Lung (tissue), 12 donors: ENCODE data around the gene SMAGP. TPM values are rescaled to one million over a fixed set of nuclear protein-coding genes. Genes with fewer than 3 reads are reported as not detected.

Experiments used
- ATAC-seq: fragments of 200-7000 bp; cut with Tn5 transposase; one replicate; pipeline ENCODE4 v1.9.1; 2020; ENCODE audit warnings: moderate number of reproducible peaks; ENCODE audit not compliant: insufficient read depth, low FRiP score
- DNase-seq, 3 donors: peaks; one replicate each; pipeline ENCODE4 v3.0.0-alpha.2; 2013 to 2017
- H3K27ac ChIP-seq, 2 donors: one replicate each; pipeline ENCODE4 v1.5.1; 2013; ENCODE audit warnings: mild to moderate bottlenecking in 2 of 2, moderate library complexity in 2 of 2, control low read depth in 1 of 2, inconsistent platforms in 1 of 2, low read depth in 1 of 2, low read length in 1 of 2
- H3K27me3 ChIP-seq, 3 donors: one replicate each; pipeline ENCODE4 v1.5.1; 2013; ENCODE audit warnings: low read length in 2 of 3; ENCODE audit not compliant: control insufficient read depth in 3 of 3, insufficient read depth in 3 of 3
- H3K36me3 ChIP-seq, 4 donors: one replicate each; pipeline ENCODE4 v1.5.1; 2013; ENCODE audit warnings: low read length in 4 of 4, mild to moderate bottlenecking in 1 of 4, moderate library complexity in 1 of 4; ENCODE audit not compliant: control insufficient read depth in 4 of 4, insufficient read depth in 4 of 4
- H3K4me1 ChIP-seq, 5 donors: one replicate each; pipeline ENCODE4 v1.5.1; 2013; ENCODE audit warnings: low read length in 5 of 5, mild to moderate bottlenecking in 2 of 5, moderate library complexity in 1 of 5; ENCODE audit not compliant: control insufficient read depth in 5 of 5, insufficient read depth in 5 of 5
- H3K4me3 ChIP-seq: one replicate; pipeline ENCODE4 v1.5.1; 2013; ENCODE audit warnings: mild to moderate bottlenecking, control low read depth, moderate library complexity
- H3K9ac ChIP-seq, 2 donors: one replicate each; pipeline ENCODE4 v1.5.1; 2013; ENCODE audit warnings: low read length in 2 of 2, control low read depth in 1 of 2; ENCODE audit not compliant: insufficient read depth in 1 of 2
- H3K9me3 ChIP-seq, 4 donors: one replicate each; pipeline ENCODE4 v1.5.1; 2013; ENCODE audit warnings: low read length in 3 of 4, mild to moderate bottlenecking in 1 of 4, moderate library complexity in 1 of 4; ENCODE audit not compliant: control insufficient read depth in 4 of 4, insufficient read depth in 3 of 4
- CTCF ChIP-seq: IDR thresholded peaks from 2 replicates; pipeline ENCODE4 v1.5.1; 2012; ENCODE audit warnings: mild to moderate bottlenecking; ENCODE audit errors: control extremely low read depth, extremely low read depth
- WGBS, 2 donors: extraction: QIAGEN DNeasy Blood & Tissue Kit; methylation state at CpG; one replicate each; pipeline ENCODE4 v1.1.7; 2013; 5-methylcytosine and 5-hydroxymethylcytosine counted together
- polyA plus RNA-seq, 2 donors: library from polyadenylated mRNA; stranded (reverse); fragments of 200-250 nt; gene quantifications; one replicate each; pipeline ENCODE4 v1.2.1, GENCODE V29; 2013
- total RNA-seq, 2 donors: library from RNA; depleted of rRNA in 1 of 2; stranded (reverse); fragments of >200 nt in 1 of 2; gene quantifications; one replicate each; pipeline ENCODE4 v1.2.1, GENCODE V29; 2014 to 2021
- donor health status: control.
- donor health status: control.
- donor health status: Bipolar disorder and iron deficiency.
- donor health status: healthy.
- donor health status: DM: yes; HTN: yes; CAD: no.

Gene SMAGP
- total and polyA plus RNA-seq, 4 donors: 9.7 to 26.0 (median 17.2) TPM

GRCh38 chr12:51205350-51205749 is 64.9 kb downstream of the SMAGP start:
- no peaks in the 10 kb centered on the region for H3K9me3 ChIP-seq
- H3K9ac ChIP-seq: no peak overlapping the region
- ATAC-seq: no peak
- H3K4me1 ChIP-seq: no peaks in the 10 kb centered on the region
- no peak for TF ChIP-seq CTCF
- no peaks in the 10 kb centered on the region for H3K27me3 ChIP-seq
- 93 to 96% methylated on average over 6 of the region's 6 CpGs for WGBS, 2 donors
- H3K27ac ChIP-seq: no peak overlapping the region
- H3K4me3 ChIP-seq: no peak overlapping the region
- H3K36me3 ChIP-seq: peaks cover 0 to 6% (median 2%) of the 10 kb centered on the region in 4 donors
- DNase-seq: no peak

- TF ChIP-seq CTCF: no peak
- Histone ChIP-seq H3K36me3 (peaks cover 0 to 7% (median 2%) of the 10 kb centered on the region in 4 donors), H3K9me3 (no peaks in the 10 kb centered on the region), H3K9ac (no peak overlapping the region), H3K4me1 (peaks cover 0 to 4% (median 0%) of the 10 kb centered on the region in 5 donors), H3K27me3 (no peaks in the 10 kb centered on the region), H3K4me3 (no peak overlapping the region), H3K27ac (no peak overlapping the region)
- no peak for ATAC-seq
- WGBS, 2 donors: 92 to 93% methylated on average over 5 of the region's 5 CpGs
- DNase-seq: no peak
Measured at GRCh38 chr12:51202718-51203117, 67.5 kb downstream of the SMAGP start.

- H3K36me3 ChIP-seq: peaks cover 0 to 13% (median 4%) of the 10 kb centered on the region in 4 donors
- no peak overlapping the region for H3K9ac ChIP-seq
- ATAC-seq (no peak), DNase-seq (no peak)
- H3K27ac ChIP-seq: no peak overlapping the region
- H3K27me3 ChIP-seq: no peaks in the 10 kb centered on the region
- TF ChIP-seq CTCF: no peak
- no peak overlapping the region for H3K4me3 ChIP-seq
- H3K9me3 ChIP-seq: no peaks in the 10 kb centered on the region
- H3K4me1 ChIP-seq: peaks cover 0 to 4% (median 0%) of the 10 kb centered on the region in 5 donors
- 96 to 98% methylated on average over 9 of the region's 9 CpGs for WGBS, 2 donors
Measured at GRCh38 chr12:51200806-51201205, 69.4 kb downstream of the SMAGP start.

GRCh38 chr12:51200156-51200555 is 70.1 kb downstream of the SMAGP start:
- no peak overlapping the region for H3K9ac ChIP-seq
- peaks cover 0 to 13% (median 4%) of the 10 kb centered on the region in 4 donors for H3K36me3 ChIP-seq
- no peaks in the 10 kb centered on the region for H3K9me3 ChIP-seq
- no peak for TF ChIP-seq CTCF
- H3K27me3 ChIP-seq: no peaks in the 10 kb centered on the region
- H3K4me1 ChIP-seq: peaks cover 0 to 4% (median 0%) of the 10 kb centered on the region in 5 donors
- no peak overlapping the region for H3K4me3 ChIP-seq
- 94% methylated on average over 7 of the region's 7 CpGs for WGBS, 2 donors
- no peak overlapping the region for H3K27ac ChIP-seq
- no peak for DNase-seq
- no peak for ATAC-seq
